Ureter (tissue), 1 donor: Measurements from ENCODE around the gene PACS2. TPM values are rescaled to one million over a fixed set of nuclear protein-coding genes. Genes with fewer than 3 reads are reported as not detected.
"Not testable (repeated sequence)": the region's sequence is repeated elsewhere in the genome, so short reads cannot be mapped to it uniquely, and the experiment has no call there.

Experiments used
- DNase-seq: peaks from one replicate; pipeline ENCODE4 v3.0.0-alpha.2; 2020; ENCODE audit warnings: low spot score
- total RNA-seq: library from RNA; stranded (reverse); gene quantifications from one replicate; pipeline ENCODE4 v1.2.4, GENCODE V29; 2023
- donor health status: DM: yes; HTN: yes; CAD: no.

Gene PACS2
- 101 TPM for total RNA-seq

DNA sequence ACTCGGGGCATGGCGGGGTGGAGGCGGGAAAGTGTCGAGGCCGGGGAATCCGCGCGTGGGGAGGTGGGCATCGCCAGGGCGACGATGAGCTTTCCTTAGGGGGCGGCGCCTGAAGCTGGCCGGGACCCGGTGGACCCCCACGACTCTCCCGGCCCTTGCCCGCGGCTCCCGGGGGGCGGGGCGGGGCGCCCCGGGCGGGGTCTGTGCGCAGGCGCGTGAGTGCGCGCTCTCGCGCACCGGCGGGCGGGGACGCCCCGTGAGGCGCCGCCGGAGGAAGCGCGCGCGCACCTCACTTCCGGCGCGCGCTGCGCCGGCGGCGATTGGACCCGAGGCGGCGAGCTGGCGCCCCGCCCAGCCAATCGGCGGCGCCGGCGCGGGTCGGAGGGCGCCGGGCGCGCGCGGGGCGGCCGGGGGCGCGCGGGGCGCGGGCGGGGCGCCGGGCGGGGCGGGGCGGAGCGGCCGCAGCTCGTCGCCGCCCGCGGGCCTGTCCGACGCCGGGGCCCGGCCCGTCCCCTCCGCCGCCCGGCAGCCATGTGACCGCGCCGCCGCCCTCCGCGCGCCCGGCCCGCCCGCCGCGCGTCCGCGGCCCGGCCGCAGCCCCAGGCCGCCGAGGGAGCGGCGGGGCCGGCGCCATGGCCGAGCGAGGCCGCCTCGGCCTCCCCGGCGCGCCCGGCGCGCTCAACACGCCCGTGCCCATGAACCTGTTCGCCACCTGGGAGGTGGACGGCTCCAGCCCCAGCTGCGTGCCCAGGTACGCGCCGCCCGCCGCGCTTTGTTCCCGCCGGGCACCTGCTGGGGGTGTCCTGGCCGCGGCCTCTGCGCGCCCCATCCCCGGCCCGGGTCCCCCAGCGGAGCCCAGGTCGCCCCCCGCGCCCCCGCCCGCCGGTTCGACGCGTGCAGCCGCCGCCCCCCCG is at the start of gene PACS2:
Gene PACS2 (plus strand): TSS at position 462 of the 914 bp plus-strand sequence. CDS start 171 bp downstream, at position 633.
- no peak for DNase-seq

GRCh38 chr14:105267820-105268548 is 46.6 kb upstream of the PACS2 start:
- no peak for DNase-seq

GRCh38 chr14:105268736-105269354 is 45.7 kb upstream of the PACS2 start:
- no peak for DNase-seq

- no peak for DNase-seq
Measured at GRCh38 chr14:105269405-105269804, 45.1 kb upstream of the PACS2 start.

- no peak for DNase-seq
Measured at GRCh38 chr14:105271224-105271890, 43.2 kb upstream of the PACS2 start.

- no peak for DNase-seq
Measured at GRCh38 chr14:105272623-105273022, 41.9 kb upstream of the PACS2 start.

DNA sequence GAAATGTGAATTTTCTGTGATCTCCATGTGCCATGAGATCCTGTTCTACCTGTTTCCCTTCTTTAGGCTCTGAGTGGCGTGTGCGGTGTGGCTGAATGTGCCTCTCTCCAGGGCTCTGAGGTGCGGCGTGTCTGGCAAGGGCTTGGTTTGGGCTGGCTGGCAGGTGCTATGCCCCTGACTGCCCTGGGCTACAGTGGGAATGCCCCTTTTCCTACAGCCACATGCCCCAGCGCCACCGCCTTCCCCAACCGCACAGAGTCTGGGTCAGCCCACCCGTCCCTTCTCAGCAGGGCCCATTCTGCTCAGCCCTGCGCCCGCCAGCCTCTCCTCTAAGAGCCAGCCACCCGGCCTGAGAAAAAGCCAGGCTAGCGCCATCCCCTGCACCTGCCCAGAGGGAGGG is 41.5 kb upstream of the PACS2 start:
- peak; percentile 66 for DNase-seq

- DNase-seq = no peak
Measured at GRCh38 chr14:105274637-105275036, 39.9 kb upstream of the PACS2 start.

DNA sequence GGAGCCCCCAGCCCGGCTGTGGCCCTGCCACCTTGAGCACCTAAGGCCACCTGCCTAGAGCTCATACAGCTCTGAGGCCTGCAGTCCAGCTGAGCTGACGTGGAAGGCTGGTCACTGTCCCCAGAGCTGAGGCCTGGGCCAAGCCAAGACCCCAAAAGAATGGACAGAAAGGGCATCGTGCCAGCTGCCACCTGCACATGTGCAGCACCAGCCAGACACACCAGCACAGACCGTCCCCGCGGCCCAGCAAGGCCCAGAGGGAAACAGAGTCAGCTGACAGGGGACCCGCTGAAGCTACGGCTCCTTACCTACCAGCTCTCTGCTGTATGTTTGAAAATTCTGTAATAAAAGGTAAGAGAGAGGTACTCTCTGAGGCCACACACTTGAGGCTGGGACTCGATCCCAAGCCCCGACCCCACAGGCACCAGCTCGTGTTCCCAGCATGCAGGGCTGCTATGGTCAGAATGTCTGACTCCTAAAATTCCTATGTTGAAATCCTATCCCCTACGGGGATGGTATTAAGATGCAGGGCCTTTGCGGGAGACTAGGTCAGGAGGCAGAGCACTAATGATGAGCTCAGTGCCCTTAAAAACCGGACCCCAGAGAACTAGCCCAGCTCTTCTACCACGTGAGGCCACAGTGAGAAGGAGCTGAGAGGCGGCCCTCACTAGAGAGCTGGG is 39.1 kb upstream of the PACS2 start:
- DNase-seq = no peak

- DNase-seq = not testable (repeated sequence)
Measured at GRCh38 chr14:105277448-105277847, 37.1 kb upstream of the PACS2 start.

DNA sequence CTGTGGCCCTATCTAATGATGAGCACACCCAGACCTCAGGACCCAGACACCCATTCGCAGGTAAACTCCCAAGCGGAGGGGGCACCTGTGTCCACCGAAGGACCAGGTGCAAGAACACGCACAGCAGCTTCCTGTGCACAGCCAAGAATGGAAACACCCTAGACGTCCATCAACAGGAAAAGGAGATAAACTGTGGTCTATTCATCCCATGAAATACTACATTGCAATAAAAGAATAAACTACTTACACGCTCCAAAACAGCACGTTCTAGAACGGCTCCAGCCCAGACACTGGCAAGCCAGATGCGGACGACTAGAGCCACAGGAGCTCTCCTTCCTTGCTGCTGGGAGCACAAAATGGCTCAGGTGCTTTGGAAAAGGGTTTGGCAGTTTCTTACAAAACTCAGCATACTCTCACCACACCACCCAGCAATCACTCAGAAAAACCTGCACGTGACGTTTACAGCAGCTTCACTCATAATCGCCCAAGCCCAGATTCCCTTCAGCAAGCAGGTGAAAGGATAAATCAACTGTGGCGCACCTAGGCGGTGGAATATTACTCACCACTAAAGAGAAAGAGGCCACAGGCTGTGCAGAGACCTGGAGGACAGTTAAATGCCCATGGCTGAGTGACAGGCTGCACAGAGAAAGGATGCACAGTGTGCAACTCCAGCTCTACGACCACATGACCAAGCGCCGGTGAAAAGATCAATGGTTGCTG is 34.7 kb upstream of the PACS2 start:
- no peak for DNase-seq

DNA sequence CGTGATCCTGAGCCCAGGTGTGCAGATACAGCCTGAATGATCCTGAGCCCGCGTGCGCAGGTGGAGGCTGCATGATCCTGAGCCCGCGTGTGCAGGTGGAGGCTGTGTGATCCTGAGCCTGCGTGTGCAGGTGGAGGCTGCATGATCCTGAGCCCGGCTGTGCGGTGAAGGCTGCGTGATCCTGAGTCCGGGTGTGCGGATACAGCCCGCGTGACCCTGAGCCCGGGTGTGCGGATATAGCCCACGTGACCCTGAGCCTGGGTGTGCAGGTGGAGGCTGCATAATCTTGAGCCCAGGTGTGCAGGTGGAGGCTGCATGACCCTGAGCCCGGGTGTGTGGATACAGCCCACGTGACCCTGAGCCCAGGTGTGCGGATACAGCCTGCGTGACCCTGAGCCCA is 34.0 kb upstream of the PACS2 start:
- no peak for DNase-seq

DNA sequence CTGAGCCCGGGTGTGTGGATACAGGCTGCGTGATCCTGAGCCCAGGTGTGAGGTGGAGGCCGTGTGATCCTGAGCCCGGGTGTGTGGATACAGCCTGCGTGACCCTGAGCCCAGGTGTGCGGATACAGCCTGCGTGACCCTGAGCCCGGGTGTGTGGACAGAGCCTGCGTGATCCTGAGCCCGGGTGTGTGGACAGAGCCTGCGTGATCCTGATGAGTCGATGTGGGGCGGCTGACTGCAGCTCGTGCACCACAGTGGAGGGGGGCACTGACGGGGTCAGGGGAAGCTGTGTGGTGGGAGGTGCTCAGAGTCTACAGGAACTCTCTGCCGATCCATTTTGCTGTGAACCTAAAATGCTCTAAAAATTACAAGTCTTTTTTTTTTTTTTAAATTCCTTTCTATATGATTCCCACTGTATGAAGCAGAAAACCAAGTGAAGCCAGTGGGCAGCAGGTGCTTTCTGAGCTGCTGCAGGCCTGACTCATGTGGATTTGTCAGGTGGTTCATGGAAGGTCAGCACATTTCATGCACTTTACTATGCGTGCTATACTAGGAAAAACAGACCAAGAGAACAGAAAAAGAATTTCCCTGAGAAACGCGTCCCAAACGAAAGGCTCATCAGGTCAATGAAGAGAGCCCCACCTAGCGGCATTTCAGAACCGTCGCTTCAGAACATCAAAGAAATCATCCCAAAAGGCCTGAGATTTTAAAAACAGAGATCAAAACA is 33.0 kb upstream of the PACS2 start:
- DNase-seq = no peak

DNA sequence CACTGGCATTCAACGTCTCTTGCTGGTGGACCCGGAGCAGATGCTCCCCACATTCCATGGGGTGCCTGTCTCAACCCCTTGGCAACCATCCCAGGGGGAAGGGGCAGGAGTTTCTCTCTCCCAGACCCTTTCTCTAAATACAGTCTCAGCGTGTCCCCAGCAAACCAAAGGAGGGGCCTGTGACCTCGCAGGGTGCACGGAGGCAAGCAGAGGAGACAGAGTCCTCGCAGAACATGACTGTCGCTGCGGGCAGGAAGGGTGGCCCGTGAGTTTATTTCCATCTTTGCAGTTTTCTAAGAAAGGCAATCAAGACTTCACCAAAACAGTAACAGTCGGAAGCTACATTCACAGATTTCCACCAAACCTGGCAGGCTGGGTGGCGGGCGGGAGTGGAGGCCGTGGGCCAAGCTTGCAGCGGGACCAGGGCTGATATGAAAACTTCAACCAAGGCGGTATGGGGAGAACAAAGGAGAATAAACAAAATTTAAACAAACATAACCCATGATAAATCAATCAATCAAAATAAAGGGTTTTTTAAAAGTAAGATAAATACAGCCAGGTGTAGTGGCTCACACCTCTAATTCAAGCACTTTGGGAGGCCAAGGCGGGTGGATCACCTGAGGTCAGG is 32.3 kb upstream of the PACS2 start:
- no peak for DNase-seq

GRCh38 chr14:105283028-105283427 is 31.5 kb upstream of the PACS2 start:
- DNase-seq = no peak

GRCh38 chr14:105283899-105284298 is 30.6 kb upstream of the PACS2 start:
- DNase-seq = no peak

GRCh38 chr14:105285174-105285573 is 29.4 kb upstream of the PACS2 start:
- DNase-seq = no peak

GRCh38 chr14:105286759-105287144 is 27.8 kb upstream of the PACS2 start:
- no peak for DNase-seq
